ENCODE measurements around the gene AKIRIN2.

- TF ChIP-seq EZH2 (IDR thresholded peaks at IDR 0.05) (no peak), POLR2AphosphoS5 (IDR thresholded peaks at IDR 0.05; ENCODE audit: borderline replicate concordance, low read depth, low read length) (no peak)
Measured at GRCh38 chr6:87738000-87738399, 36.0 kb upstream of the AKIRIN2 start.

Measured in SK-N-MC (cell line).